Measurements from ENCODE around the gene STAC3. TPM values are rescaled to one million over a fixed set of nuclear protein-coding genes. Genes with fewer than 3 reads are reported as not detected.

The STAC3 gene
- total and polyA plus RNA-seq, 2 experiments from 2014 or later: 0.48 to 3.0 TPM

GRCh38 chr12:57212701-57213057 lies 38.3 kb downstream of the STAC3 start:
- Histone ChIP-seq H3K9me2 (ENCODE audit: insufficient read depth) (no peaks in the 10 kb centered on the region), H3K4me2 (peak overlapping the region; percentile 64; the same call in 1 of the 2 replicates), H2AFZ (no peak overlapping the region), H3K79me2 (replicated peaks; ENCODE audit: insufficient read depth) (no peaks in the 10 kb centered on the region), H4K20me1 (replicated peaks; ENCODE audit: insufficient read depth) (0 out of 2 replicates have a peak, but pooled peaks cover 7% of the 10 kb centered on the region), H3K4me3 (peak overlapping the region; percentile 32; the same call in 1 of the 2 replicates), H3K27me3 (ENCODE audit: insufficient read depth) (peaks cover 42% of the 10 kb centered on the region), H3K27ac (ENCODE audit: low read depth) (peak overlapping the region; percentile 39; the same call in 1 of the 2 replicates), H3K4me1 (ENCODE audit: insufficient read depth) (peaks cover 26% of the 10 kb centered on the region), H3F3A (replicated peaks; ENCODE audit: low read depth) (0 out of 2 replicates have a peak, but pooled peaks cover 21% of the 10 kb centered on the region), H3K36me3 (ENCODE audit: insufficient read depth) (no peaks in the 10 kb centered on the region)
- Mint-ChIP-seq H3K27me3 (ENCODE audit: insufficient read depth, low read depth, poor library complexity) (peaks cover 44% of the 10 kb centered on the region), H3K4me3 (no peak overlapping the region; the same call in 2 of the 3 replicates), H3K4me1 (peaks cover 33% of the 10 kb centered on the region), H3K27ac (peak overlapping the region; percentile 40; the same call in 1 of the 2 replicates), H3K9me3 (no peaks in the 10 kb centered on the region; the same call in 1 of the 3 replicates), H3K36me3 (ENCODE audit: low read depth) (peaks cover 39% of the 10 kb centered on the region)
- no peak for ATAC-seq
- TF ChIP-seq, protein P1, sequence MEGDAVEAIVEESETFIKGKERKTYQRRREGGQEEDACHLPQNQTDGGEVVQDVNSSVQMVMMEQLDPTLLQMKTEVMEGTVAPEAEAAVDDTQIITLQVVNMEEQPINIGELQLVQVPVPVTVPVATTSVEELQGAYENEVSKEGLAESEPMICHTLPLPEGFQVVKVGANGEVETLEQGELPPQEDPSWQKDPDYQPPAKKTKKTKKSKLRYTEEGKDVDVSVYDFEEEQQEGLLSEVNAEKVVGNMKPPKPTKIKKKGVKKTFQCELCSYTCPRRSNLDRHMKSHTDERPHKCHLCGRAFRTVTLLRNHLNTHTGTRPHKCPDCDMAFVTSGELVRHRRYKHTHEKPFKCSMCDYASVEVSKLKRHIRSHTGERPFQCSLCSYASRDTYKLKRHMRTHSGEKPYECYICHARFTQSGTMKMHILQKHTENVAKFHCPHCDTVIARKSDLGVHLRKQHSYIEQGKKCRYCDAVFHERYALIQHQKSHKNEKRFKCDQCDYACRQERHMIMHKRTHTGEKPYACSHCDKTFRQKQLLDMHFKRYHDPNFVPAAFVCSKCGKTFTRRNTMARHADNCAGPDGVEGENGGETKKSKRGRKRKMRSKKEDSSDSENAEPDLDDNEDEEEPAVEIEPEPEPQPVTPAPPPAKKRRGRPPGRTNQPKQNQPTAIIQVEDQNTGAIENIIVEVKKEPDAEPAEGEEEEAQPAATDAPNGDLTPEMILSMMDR (conservative IDR thresholded peaks at IDR 0.05; ENCODE audit: low read depth in 2 of 2): no peak
- TF ChIP-seq EZH2 (IDR thresholded peaks at IDR 0.05; ENCODE audit: low read depth, unreplicated experiment): no peak
- TF ChIP-seq STAT1 (IDR thresholded peaks at IDR 0.05; ENCODE audit: unreplicated experiment): no peak
- TF ChIP-seq POLR2AphosphoS5 (IDR thresholded peaks at IDR 0.05; ENCODE audit: low read depth): no peak
- TF ChIP-seq, protein P2, sequence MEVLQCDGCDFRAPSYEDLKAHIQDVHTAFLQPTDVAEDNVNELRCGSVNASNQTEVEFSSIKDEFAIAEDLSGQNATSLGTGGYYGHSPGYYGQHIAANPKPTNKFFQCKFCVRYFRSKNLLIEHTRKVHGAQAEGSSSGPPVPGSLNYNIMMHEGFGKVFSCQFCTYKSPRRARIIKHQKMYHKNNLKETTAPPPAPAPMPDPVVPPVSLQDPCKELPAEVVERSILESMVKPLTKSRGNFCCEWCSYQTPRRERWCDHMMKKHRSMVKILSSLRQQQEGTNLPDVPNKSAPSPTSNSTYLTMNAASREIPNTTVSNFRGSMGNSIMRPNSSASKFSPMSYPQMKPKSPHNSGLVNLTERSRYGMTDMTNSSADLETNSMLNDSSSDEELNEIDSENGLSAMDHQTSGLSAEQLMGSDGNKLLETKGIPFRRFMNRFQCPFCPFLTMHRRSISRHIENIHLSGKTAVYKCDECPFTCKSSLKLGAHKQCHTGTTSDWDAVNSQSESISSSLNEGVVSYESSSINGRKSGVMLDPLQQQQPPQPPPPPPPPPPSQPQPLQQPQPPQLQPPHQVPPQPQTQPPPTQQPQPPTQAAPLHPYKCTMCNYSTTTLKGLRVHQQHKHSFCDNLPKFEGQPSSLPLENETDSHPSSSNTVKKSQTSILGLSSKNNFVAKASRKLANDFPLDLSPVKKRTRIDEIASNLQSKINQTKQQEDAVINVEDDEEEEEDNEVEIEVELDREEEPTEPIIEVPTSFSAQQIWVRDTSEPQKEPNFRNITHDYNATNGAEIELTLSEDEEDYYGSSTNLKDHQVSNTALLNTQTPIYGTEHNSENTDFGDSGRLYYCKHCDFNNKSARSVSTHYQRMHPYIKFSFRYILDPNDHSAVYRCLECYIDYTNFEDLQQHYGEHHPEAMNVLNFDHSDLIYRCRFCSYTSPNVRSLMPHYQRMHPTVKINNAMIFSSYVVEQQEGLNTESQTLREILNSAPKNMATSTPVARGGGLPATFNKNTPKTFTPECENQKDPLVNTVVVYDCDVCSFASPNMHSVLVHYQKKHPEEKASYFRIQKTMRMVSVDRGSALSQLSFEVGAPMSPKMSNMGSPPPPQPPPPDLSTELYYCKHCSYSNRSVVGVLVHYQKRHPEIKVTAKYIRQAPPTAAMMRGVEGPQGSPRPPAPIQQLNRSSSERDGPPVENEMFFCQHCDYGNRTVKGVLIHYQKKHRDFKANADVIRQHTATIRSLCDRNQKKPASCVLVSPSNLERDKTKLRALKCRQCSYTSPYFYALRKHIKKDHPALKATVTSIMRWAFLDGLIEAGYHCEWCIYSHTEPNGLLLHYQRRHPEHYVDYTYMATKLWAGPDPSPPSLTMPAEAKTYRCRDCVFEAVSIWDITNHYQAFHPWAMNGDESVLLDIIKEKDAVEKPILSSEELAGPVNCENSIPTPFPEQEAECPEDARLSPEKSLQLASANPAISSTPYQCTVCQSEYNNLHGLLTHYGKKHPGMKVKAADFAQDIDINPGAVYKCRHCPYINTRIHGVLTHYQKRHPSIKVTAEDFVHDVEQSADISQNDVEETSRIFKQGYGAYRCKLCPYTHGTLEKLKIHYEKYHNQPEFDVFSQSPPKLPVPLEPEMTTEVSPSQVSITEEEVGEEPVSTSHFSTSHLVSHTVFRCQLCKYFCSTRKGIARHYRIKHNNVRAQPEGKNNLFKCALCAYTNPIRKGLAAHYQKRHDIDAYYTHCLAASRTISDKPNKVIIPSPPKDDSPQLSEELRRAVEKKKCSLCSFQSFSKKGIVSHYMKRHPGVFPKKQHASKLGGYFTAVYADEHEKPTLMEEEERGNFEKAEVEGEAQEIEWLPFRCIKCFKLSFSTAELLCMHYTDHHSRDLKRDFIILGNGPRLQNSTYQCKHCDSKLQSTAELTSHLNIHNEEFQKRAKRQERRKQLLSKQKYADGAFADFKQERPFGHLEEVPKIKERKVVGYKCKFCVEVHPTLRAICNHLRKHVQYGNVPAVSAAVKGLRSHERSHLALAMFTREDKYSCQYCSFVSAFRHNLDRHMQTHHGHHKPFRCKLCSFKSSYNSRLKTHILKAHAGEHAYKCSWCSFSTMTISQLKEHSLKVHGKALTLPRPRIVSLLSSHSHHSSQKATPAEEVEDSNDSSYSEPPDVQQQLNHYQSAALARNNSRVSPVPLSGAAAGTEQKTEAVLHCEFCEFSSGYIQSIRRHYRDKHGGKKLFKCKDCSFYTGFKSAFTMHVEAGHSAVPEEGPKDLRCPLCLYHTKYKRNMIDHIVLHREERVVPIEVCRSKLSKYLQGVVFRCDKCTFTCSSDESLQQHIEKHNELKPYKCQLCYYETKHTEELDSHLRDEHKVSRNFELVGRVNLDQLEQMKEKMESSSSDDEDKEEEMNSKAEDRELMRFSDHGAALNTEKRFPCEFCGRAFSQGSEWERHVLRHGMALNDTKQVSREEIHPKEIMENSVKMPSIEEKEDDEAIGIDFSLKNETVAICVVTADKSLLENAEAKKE (CRISPR knock-in tag; IDR thresholded peaks at IDR 0.05): no peak
- TF ChIP-seq NANOG (IDR thresholded peaks at IDR 0.05; ENCODE audit: borderline replicate concordance): no peak
- TF ChIP-seq ETS1 (IDR thresholded peaks at IDR 0.05): no peak
- TF ChIP-seq ZNF331 (CRISPR knock-in tag; IDR thresholded peaks at IDR 0.05; ENCODE audit: low read depth): no peak
- no peak for TF ChIP-seq JUNB (IDR thresholded peaks at IDR 0.05; ENCODE audit: unreplicated experiment)
- TF ChIP-seq EZH2phosphoT487 (IDR thresholded peaks at IDR 0.05; ENCODE audit: unreplicated experiment): no peak
- no peak for TF ChIP-seq REST (IDR thresholded peaks at IDR 0.05; ENCODE audit: unreplicated experiment)
- TF ChIP-seq CREB1 (CRISPR knock-in tag; IDR thresholded peaks at IDR 0.05; ENCODE audit: low read depth): no peak
- TF ChIP-seq ZNF114 (CRISPR knock-in tag; IDR thresholded peaks at IDR 0.05): no peak
- peak; percentile 43 for DNase-seq (ENCODE audit: low spot score)

Data from GM23338 (cell line).